Fibroblast of mammary gland (primary cell): ENCODE results near the gene OR52W1.

Source experiments
- DNase-seq: peaks from one replicate; pipeline ENCODE4 v3.0.0-alpha.2; 2010; ENCODE audit warnings: low read depth
- H3K4me3 ChIP-seq: 2 replicates; pipeline ENCODE4 v1.5.1; 2011; ENCODE audit warnings: low read depth, mild to moderate bottlenecking, low read length, moderate library complexity; ENCODE audit not compliant: control insufficient read depth
- TF ChIP-seq, protein P1 (sequence below): conservative IDR thresholded peaks from 2 replicates; pipeline ENCODE4 v1.5.1; 2011; ENCODE audit warnings: low read depth, low read length, inconsistent platforms; ENCODE audit not compliant: control insufficient read depth, insufficient read depth

The OR52W1 gene

GRCh38 chr11:6210274-6210955 lies 11.4 kb downstream of the OR52W1 start:
- DNase-seq = no peak
- no peak overlapping the region for H3K4me3 ChIP-seq
- TF ChIP-seq, protein P1, sequence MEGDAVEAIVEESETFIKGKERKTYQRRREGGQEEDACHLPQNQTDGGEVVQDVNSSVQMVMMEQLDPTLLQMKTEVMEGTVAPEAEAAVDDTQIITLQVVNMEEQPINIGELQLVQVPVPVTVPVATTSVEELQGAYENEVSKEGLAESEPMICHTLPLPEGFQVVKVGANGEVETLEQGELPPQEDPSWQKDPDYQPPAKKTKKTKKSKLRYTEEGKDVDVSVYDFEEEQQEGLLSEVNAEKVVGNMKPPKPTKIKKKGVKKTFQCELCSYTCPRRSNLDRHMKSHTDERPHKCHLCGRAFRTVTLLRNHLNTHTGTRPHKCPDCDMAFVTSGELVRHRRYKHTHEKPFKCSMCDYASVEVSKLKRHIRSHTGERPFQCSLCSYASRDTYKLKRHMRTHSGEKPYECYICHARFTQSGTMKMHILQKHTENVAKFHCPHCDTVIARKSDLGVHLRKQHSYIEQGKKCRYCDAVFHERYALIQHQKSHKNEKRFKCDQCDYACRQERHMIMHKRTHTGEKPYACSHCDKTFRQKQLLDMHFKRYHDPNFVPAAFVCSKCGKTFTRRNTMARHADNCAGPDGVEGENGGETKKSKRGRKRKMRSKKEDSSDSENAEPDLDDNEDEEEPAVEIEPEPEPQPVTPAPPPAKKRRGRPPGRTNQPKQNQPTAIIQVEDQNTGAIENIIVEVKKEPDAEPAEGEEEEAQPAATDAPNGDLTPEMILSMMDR = no peak

DNA sequence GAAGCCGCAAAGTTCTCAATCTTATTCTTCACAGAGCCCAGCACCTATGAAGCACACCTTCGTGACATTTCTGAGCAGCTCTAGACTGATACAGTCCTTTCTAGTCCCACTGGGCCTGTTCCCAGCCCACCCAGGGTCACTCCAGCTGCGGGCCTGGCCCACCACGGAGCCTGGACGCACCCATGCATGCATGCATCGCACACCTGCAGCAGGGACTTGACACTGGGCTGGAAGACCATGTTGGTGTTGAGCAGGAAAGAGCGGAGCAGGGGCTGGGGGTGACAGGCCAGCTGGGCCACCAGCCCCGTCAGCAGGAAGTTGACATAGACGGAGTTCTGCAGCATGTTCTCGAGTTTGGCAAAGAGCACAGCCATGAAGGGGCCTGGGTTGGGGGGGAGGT lies 15.5 kb downstream of the OR52W1 start:
- no peak overlapping the region for H3K4me3 ChIP-seq
- TF ChIP-seq, protein P1 = no peak
- no peak for DNase-seq

- TF ChIP-seq, protein P1 = no peak
- no peak for DNase-seq
- no peak overlapping the region for H3K4me3 ChIP-seq
Measured at GRCh38 chr11:6216501-6216900, 17.5 kb downstream of the OR52W1 start.

DNA sequence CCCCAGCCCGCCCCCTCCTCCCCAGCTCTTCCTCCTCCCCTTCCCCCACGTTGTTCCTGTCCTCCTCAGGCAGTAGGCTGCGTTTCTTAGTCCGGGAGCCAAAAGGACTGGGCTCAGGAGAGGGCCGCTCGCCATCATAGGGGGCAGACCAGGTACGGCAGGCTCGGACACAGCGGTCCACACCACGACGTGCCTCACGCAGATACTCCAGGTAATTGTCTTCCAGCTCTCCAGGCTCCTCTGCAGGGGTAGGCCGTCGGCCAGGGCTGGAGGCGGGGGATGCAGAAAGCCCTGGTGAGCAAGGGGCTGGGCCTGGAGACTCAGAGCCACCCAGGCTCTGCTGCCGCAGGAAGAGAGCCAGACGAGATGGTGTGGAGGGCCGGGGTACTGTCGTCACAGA lies 18.7 kb downstream of the OR52W1 start:
- no peak for DNase-seq
- no peak overlapping the region for H3K4me3 ChIP-seq
- TF ChIP-seq, protein P1 = no peak

- peak; percentile 96 for DNase-seq
- TF ChIP-seq, protein P1 = no peak
- H3K4me3 ChIP-seq = no peak overlapping the region
Measured at GRCh38 chr11:6219359-6219758, 20.3 kb downstream of the OR52W1 start.

GRCh38 chr11:6223854-6224253 lies 24.8 kb downstream of the OR52W1 start:
- TF ChIP-seq, protein P1 = no peak
- no peak for DNase-seq
- no peak overlapping the region for H3K4me3 ChIP-seq

GRCh38 chr11:6224421-6224820 lies 25.4 kb downstream of the OR52W1 start:
- H3K4me3 ChIP-seq = no peak overlapping the region
- DNase-seq = no peak
- TF ChIP-seq, protein P1 = no peak
